ENCODE measurements around the gene CCDC63.

- TF ChIP-seq CTCF (conservative IDR thresholded peaks at IDR 0.05 in 1 of 2, IDR thresholded peaks at IDR 0.05 in 1 of 2; ENCODE audit: low read depth in 1 of 2, low read length in 2 of 2) (no peak), EZH2 (IDR thresholded peaks at IDR 0.05; ENCODE audit: low read length, missing control alignments) (no peak)
Measured at GRCh38 chr12:110922652-110923051, 75.9 kb downstream of the CCDC63 start.

All from fibroblast of lung (primary cell).